SK-N-MC (cell line): ENCODE results near the gene DVL1.

Experiments
- EZH2 ChIP-seq: fragments of 200-600 bp; sonication (generic); IDR thresholded peaks from one replicate; pipeline ENCODE4 v1.6.1; 2017; ENCODE audit warnings: antibody characterized with exemption
- FOXP2 ChIP-seq: optimal IDR thresholded peaks from 2 replicates; pipeline ENCODE3; 2011; ENCODE audit warnings: mild to moderate bottlenecking, moderate library complexity; ENCODE audit not compliant: insufficient read depth; ENCODE audit errors: extremely low read length, control extremely low read depth
- POLR2AphosphoS5 ChIP-seq: IDR thresholded peaks from 2 replicates; pipeline ENCODE4 v1.6.1; 2012; ENCODE audit warnings: mild to moderate bottlenecking, low read depth, low read length, borderline replicate concordance

- no peak for TF ChIP-seq POLR2AphosphoS5
- TF ChIP-seq EZH2 = no peak
- no peak for TF ChIP-seq FOXP2
Observed at GRCh38 chr1:1334835-1335234, 14.4 kb downstream of the DVL1 start.
